A172 (cell line): ENCODE results near the gene ZNF431. TPM values are rescaled to one million over a fixed set of nuclear protein-coding genes. Genes with fewer than 3 reads are reported as not detected.
"Not testable (repeated sequence)": the region's sequence is repeated elsewhere in the genome, so short reads cannot be mapped to it uniquely, and the experiment has no call there.

Experiments
- DNase-seq: peaks from one replicate; pipeline ENCODE4 v3.0.0-alpha.2; 2015; ENCODE audit warnings: low spot score
- total RNA-seq: library from RNA; depleted of rRNA; stranded (reverse); fragments of >200 nt; shearing (Covaris generic); gene quantifications from 2 replicates; pipeline ENCODE4 v1.2.3, GENCODE V29; 2014; rRNA removed

Gene ZNF431
- total RNA-seq, 1 experiment from 2014 or later = 10.7 TPM

DNA sequence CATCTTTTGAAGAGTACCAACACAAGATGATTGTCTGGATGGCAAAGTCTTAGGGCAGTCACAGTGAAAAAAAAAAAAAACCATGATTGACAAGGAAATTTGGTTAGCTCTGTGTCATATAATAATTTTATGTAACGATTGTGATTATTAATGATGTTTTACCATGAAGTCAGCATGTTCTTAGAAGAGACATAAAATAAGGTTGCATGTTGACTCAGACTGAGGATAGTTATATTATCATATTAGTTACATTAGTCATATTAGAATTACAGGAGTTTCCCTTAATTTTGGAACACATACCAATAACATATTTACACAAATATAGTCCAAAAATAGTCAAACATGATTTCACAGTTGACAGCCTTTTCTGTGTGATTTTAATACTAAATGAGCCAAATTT is 5.7 kb downstream of the ZNF431 start:
- DNase-seq = no peak

DNA sequence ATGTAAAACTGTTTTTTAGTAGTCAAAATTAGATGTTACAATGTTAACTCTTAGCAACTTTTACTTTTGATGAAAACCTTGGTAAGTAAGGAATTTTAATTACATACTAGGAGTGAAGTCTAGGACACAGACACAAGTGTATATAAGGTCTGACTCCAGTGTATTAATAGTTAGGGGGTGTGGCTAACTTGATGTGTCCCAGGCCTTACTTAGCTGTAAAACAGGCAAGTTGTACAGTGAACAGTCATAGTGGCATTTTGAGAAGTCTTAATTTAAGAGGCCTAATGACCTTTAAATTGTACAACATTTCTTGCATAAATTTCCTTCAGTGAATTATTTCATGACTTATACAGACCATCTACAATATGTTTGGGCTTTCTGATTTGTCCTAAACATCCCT is 6.8 kb downstream of the ZNF431 start:
- DNase-seq = no peak

DNA sequence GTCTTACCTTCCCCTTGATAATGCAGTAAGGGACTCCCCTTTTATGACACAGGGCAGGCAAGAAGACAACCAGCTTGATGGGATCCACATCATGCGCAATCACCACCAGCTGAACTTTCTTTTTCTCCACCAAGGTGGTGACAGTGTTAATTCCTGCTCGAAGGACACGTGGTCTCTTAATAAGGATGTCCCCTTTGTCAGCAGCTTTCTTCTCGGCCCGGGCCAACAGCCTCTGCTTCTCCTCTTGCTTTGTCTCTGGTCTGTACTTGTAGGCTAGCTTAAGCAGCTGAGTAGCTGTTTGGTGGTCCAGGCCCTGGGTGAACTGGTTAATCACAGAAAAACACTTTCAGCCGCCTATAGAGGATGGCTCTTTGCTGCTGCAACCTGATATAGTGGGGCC is 8.0 kb downstream of the ZNF431 start:
- DNase-seq = no peak

DNA sequence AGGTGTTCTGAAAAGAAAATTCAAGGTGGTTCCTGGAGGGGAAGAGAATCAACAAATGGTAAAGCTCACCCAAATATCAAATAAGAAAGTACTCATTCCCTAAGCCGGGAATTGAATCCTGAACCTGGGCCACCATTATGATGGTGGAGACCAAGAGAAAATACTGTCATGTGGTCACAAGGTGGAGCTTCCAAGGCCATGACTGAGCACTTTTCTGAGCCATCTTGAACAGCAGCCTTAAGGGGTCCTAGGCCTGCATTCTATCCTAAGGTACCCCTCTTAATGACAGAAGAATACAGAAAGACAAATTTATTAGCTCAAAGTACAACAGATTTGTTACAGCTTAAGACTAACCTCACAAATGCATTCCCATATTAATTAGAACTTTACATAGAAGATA is 9.6 kb downstream of the ZNF431 start:
- DNase-seq = no peak

DNA sequence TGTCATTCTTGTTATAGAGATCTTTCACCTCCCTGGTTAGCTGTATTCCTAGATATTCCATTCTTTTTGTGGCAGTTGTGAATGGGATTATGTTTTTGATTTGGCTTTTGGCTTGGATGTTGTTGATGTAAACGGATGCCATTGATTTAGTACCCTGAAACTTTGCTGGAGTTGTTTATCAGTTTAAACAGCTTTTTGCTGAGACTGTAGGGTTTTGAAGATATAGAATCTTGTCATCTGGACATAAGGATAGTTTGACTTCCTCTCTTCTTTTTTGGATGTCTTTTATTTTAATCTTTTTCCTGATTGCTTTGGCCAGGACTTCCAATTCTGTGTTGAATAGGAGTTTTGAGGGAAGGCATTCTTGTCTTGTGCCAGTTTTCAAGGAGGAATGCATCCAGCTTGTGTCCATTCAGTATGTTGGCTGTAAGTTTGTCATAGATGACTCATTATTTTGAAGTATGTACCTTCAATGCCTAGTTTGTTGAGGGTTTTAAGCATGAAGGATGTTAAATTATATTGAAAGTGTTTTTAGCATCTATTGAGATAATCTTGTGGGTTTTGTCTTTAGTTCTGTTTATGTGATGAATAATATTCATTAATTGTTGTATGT is 16.8 kb downstream of the ZNF431 start:
- peak; percentile 11 for DNase-seq

DNA sequence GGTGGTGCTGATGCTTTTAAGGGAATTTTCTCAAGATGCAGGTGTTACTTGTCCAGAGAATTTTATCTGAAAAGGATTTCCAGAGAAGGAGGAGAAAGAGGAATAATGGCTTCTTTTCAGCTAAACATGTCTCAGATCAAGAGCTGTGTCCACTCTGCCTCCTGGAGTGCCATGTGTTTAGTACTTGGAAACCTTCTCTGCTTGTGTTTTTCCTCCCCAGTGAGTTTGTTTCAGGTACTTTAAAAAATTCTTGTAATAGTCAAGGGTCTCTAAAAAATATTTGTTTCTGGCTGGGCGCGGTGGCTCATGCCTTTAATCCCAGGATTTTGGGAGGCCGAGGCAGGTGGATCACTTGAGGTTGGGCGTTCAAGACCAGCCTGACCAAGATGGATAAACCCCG is 22.7 kb downstream of the ZNF431 start:
- DNase-seq = no peak

DNA sequence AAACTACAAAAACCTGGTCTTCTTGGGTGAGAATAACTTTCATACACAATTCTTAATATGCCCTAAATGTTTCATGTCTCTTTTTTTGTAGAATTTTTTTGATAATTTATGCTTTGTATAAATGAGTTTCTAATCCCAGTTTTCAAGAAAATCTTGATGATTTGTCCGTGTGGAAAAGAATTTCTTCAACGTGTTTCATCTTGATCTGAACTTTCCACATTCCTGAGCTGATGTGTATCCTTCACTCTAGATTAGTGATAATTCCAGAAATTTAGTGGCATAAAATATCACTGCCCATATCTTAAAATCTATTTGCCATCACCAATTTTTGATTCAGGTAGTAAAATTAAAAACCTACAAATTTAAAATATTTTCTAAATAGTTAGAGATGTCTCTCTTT is 24.6 kb downstream of the ZNF431 start:
- no peak for DNase-seq

DNA sequence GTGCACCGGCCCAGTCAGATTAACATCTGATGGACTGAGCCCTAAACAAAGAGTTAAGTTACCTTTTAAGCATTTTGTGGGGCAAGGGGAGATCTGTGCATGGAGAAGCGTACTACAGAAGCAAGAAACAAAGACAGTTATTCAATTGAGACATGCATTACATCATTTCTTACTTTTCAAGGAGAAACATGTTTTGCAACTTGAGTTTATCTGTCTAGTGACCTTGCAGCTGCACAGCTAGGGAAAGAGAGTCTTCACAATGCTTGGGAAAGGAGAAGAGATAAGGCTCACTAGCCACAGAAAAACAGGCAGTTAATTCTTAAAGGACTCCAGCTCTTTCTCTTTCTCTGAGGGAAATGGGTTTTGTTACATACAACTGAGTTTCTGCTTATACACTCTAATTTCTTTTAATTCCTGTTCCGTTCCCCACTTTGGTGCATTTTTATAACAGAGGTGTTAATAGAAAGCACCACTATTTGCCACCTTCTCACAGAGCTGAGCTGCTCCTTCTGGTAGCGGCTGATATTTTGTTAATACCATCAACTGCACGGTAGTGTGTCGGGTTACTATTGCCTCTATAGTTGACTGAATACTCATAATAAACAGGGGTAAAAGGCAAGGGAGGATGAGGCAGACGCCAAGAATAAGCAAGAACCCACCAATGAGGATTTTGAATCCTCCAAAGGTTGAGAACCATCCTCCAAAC is 55.9 kb downstream of the ZNF431 start:
- no peak for DNase-seq

DNA sequence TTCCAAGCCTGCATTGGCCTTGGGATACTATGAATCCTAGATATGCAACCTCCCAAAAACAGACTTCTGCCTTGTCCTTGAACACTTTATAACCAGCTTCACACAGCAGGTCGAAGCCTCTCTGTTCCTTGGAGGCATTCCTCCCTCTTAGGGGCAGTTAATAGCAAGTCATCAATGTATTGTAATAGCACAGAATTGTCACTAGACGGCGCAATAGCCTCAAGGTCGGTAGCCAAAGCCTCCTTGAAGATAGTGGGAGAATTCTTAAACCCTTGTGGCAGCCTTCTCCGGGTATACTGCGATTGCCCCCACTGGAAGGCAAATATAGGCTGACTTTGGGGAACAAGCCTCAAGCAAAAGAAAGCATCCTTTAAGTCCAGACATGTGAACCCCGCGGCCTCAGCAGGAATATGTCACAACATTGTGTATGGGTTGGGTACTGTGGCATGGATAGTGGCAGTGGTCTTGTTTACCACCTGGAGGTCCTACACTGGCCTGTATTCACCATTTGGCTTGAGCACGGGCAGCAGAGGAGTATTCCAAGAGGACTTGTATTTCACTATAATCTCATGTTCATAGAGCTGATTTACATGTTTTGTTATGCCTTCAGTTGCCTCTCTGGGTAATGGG is 61.1 kb downstream of the ZNF431 start:
- DNase-seq = no peak

DNA sequence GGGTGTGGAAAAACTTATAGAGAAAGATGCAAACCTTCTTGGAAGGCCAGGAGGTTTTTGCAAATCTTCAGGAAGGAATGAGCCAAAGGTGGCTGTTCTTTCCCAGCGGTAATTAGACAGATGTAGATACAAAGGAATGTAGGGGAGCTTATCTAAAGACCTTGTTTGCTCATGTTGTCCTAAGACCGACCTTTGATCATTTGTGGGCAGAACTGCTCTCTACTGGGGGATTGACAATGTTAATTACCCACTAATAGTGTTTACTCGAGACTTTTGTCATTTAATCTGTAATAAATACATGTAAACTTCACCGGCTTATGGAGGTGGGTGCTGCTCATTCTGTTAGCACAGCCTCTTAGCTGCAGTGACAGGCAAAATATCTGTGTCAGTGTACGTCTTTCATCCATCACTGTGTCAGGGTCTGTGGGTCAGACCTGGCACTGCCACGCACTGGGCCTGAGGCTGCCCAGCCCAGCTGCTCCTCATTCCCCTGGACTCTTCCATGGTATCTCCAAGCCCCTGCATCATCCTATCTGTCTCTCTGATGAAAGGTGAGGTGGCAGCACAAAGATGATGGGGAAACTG is 68.3 kb downstream of the ZNF431 start:
- no peak for DNase-seq

DNA sequence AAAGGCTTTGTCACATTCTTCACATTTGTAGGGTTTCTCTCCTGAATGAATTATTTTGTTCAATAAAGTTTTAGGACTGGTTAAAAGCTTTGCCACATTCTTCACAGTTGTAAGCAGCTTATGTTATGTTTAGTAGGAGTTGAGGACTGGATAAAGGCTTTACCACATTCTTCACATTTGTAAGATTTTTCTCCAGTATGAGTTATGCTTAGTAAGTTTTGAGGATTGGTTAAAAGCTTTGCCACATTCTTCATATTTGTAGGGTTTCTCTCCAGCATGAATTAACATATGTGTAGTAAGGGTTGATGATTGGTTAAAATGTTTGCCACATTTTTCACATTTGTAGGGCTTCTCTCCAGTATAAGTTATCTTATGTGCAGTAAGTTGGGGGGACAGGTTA is 79.9 kb downstream of the ZNF431 start:
- DNase-seq = no peak

DNA sequence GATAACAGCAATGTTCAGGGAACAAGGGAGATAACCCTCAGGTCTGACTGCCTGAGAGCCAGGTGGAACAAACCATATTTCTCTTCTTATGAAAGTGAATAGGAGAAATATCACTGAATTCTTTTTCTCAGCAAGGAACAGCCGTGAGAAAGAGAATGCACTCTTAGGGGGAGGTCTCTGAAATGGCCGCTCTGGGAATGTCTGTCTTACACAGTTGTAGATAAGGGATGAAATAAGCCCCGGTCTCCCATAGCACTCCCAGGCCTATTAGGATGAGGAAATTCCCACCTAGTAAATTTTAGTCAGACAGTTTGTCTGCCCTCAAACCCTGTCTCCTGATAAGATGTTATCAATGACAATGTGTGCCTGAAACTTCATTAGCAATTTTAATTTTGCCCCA is 88.1 kb downstream of the ZNF431 start:
- DNase-seq = not testable (repeated sequence)

DNA sequence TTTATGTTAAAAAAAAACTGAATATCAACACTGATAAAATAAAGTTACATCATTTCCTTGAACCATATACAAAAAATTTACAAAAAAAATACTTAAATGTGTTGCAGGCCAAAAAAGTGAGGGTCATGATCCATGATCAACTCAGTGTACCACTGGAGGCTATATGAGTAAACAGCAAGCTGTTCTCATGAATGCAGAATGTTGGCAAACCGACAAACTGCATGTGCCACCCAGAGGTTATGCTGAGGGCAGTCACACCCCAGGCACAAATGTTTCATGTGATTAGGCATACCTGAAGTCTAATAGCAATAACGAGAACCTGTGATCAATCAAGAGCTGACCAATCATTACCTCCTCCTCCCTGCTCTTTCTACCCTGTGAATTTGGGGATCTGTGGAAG is 91.9 kb downstream of the ZNF431 start:
- no peak for DNase-seq

DNA sequence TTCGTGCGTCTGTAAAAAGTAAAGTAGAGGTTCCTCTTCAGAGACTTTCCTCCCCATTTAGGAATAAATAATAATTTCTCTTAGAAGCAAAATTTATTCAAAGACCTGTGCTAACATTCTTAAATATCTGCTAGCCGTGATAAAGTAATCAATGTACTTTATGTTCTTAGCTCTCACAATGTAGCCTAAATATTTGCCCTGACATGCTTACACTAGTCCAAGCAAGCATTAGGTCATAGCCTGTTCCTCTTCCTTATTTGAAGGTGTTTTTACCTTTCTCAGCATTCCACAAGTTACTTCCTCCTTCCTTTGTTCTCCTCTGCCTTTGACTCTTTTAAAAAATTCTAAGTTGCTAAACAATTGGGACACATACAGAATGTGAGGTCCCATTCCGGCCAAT is 94.9 kb downstream of the ZNF431 start:
- DNase-seq = not testable (repeated sequence)

DNA sequence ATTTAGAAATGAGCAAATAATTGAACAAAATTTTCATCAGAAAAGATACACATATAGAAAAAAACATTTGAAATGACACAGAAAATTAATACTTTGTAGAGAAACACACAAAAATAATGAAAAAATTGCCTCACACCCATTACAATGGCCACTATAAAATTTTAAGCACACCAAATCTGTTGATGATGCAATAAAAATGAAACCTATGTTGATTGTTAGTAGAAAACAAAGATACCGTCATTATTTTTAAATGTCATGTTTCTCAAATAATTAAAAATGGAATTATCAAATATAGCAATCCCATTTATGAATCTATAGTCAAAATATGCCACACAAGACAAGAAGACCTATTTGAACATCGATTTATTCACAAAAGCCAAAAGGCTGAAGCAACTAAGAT is 96.8 kb downstream of the ZNF431 start:
- no peak for DNase-seq

Other genes with a start within 250 kb of the ZNF431 start
- gene ZNF85, start 218.8 kb upstream of the ZNF431 start, total RNA-seq = 19.4 and 29.9 TPM in 2 replicates
- 8.3 and 9.8 TPM in 2 replicates for gene ZNF430, start 121.4 kb upstream of the ZNF431 start, total RNA-seq
- gene ZNF714, start 59.8 kb upstream of the ZNF431 start, total RNA-seq = 23.0 and 34.9 TPM in 2 replicates
- gene ZNF708, start 187.4 kb downstream of the ZNF431 start, total RNA-seq = 4.2 and 10.6 TPM in 2 replicates
- 4.9 and 11.2 TPM in 2 replicates for gene ZNF738, start 217.0 kb downstream of the ZNF431 start, total RNA-seq